Activated naive CD8-positive, alpha-beta T cell treated with anti-CD3 and anti-CD28 coated beads for 36 hours (primary cell): Measurements from ENCODE around the gene IL1RN. TPM values are rescaled to one million over a fixed set of nuclear protein-coding genes. Genes with fewer than 3 reads are reported as not detected.

Experiments used
- DNase-seq: peaks from one replicate; pipeline ENCODE4 v3.0.0; 2021
- H3K27ac Mint-ChIP-seq: one replicate; pipeline ENCODE4 v1.8.0; 2022; ENCODE audit warnings: mild to moderate bottlenecking, moderate library complexity, mixed read lengths
- H3K27me3 Mint-ChIP-seq: one replicate; pipeline ENCODE4 v1.8.0; 2022; ENCODE audit warnings: mild to moderate bottlenecking, mixed read lengths
- H3K36me3 Mint-ChIP-seq: one replicate; pipeline ENCODE4 v1.8.0; 2021; ENCODE audit warnings: mild to moderate bottlenecking, mixed read lengths
- H3K4me1 Mint-ChIP-seq: one replicate; pipeline ENCODE4 v1.8.0; 2021; ENCODE audit warnings: mixed read lengths
- H3K4me3 Mint-ChIP-seq: one replicate; pipeline ENCODE4 v1.8.0; 2022; ENCODE audit warnings: mild to moderate bottlenecking, moderate library complexity, mixed read lengths
- H3K9me3 Mint-ChIP-seq: one replicate; pipeline ENCODE4 v1.8.0; 2022; ENCODE audit warnings: mixed read lengths
- total RNA-seq, 2 experiments: library from RNA; stranded (reverse); gene quantifications; one replicate each; pipeline ENCODE4 v1.2.3, GENCODE V29; 2021

The IL1RN gene, protein sequence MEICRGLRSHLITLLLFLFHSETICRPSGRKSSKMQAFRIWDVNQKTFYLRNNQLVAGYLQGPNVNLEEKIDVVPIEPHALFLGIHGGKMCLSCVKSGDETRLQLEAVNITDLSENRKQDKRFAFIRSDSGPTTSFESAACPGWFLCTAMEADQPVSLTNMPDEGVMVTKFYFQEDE
- under 1 TPM; 0.19 to 0.30 TPM for total RNA-seq

DNA sequence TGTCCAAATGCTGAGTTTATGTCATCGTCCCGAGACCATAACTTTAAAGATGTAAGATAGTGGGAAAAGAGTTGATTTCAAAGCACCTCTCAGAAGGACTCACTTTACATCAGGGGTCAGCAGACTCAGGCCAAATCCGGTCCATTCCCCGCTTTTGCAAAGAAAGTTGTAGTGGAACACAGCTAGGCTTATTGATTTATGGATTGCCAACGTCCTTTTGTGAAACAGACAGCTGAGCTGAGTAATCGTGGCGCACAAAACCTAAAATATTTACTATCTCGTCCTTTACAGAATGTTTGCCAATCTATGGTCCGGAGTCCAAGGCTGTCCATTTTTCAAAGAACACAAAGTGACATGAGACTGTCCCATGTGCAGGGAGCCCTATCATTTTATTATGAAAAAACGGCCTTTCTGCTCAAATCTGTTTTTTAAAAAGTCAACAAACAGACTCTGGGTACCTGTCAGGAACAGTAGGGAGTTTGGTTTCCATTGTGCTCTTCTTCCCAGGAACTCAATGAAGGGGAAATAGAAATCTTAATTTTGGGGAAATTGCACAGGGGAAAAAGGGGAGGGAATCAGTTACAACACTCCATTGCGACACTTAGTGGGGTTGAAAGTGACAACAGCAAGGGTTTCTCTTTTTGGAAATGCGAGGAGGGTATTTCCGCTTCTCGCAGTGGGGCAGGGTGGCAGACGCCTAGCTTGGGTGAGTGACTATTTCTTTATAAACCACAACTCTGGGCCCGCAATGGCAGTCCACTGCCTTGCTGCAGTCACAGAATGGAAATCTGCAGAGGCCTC lies at the start of gene IL1RN:
TSS of gene IL1RN (plus strand) at position 754 of the 801 bp plus-strand sequence. CDS start at position 781, 27 bp downstream.
- H3K27me3 Mint-ChIP-seq, result peaks cover 23% of the 10 kb centered on the region
- H3K4me3 Mint-ChIP-seq, result no peak within 1 kb of the TSS
- H3K27ac Mint-ChIP-seq, result no peak within 1 kb of the TSS
- H3K4me1 Mint-ChIP-seq, result peaks cover 32% of the 10 kb centered on the region
- no peaks in the 10 kb centered on the region for H3K9me3 Mint-ChIP-seq
- no peak for DNase-seq
- no peaks in the 10 kb centered on the region for H3K36me3 Mint-ChIP-seq

DNA sequence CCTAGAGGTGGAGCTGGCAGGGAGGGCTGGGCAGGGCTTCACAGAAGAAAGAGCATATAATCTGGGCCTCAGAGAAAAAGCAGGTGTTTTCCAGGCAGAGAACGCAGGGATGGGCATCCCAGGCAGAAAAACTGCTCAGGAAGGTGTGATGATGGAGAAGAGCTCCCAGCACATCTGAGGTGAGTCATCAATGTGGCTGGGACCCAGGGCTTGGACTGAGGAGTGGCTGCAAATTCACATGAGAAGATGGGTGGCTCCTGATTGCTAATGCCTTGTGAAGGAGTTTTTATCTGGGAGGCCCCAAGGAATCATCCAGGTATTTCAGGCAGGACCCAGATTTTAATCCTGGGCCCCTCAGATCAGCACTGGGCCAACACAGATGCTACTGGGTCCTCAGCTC lies 49.5 kb upstream of the IL1RN start:
- Mint-ChIP-seq H3K9me3 (no peaks in the 10 kb centered on the region), H3K4me1 (peaks cover 8% of the 10 kb centered on the region), H3K36me3 (no peaks in the 10 kb centered on the region), H3K4me3 (no peak overlapping the region), H3K27ac (no peak overlapping the region), H3K27me3 (no peaks in the 10 kb centered on the region)
- no peak for DNase-seq

DNA sequence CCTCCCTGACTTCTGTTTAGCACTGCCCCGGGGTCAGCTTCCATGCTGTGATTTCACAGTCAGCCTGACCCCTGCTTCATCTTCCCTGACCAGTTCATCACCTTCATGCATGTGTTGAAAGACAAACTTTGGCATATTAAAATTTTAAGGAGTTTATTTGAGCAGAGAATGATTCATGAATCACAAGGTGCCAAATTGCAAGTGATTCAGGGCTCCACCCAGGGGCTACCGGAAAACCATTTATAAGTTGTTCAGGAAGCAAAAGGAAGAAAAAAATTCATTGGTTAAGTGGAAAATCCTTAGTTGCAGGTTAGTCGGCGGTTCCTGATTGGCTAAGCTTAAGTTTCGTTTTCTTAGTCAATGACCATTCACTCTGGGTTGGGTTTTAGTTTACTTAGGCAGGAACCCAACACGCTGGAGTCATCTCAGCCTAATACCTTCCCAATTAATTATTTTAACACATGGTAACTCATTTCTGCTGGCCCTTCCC lies 49.0 kb upstream of the IL1RN start:
- no peaks in the 10 kb centered on the region for H3K9me3 Mint-ChIP-seq
- no peaks in the 10 kb centered on the region for H3K27me3 Mint-ChIP-seq
- H3K27ac Mint-ChIP-seq, result no peak overlapping the region
- DNase-seq, result no peak
- H3K4me3 Mint-ChIP-seq, result no peak overlapping the region
- H3K36me3 Mint-ChIP-seq, result no peaks in the 10 kb centered on the region
- H3K4me1 Mint-ChIP-seq, result peaks cover 10% of the 10 kb centered on the region

- peaks cover 13% of the 10 kb centered on the region for H3K4me1 Mint-ChIP-seq
- H3K27me3 Mint-ChIP-seq, result no peaks in the 10 kb centered on the region
- H3K27ac Mint-ChIP-seq, result no peak overlapping the region
- no peaks in the 10 kb centered on the region for H3K36me3 Mint-ChIP-seq
- DNase-seq, result no peak
- no peak overlapping the region for H3K4me3 Mint-ChIP-seq
- H3K9me3 Mint-ChIP-seq, result no peaks in the 10 kb centered on the region
Measured at GRCh38 chr2:113079131-113079530, 48.3 kb upstream of the IL1RN start.

DNA sequence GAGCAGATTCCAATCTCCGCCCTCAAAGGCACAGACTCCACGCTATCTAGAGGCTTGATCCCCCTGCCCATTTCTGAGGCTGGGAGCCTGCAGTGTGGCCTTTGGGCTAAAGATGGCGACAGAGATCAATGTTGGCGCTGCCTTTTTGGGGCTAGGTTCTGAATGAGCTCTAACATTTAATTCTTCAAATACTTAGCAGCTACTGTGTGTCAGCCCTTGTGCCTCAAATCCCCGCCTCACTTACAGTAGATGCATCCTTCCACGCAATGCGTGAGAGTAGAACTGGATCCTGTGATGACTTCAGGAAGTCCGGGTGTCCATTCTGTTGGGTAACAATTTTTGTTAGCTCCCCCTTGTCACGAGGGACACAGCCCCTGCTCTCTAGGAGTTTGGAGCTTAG lies 47.3 kb upstream of the IL1RN start:
- Mint-ChIP-seq H3K4me1 (peaks cover 8% of the 10 kb centered on the region), H3K36me3 (no peaks in the 10 kb centered on the region), H3K27ac (no peak overlapping the region), H3K27me3 (no peaks in the 10 kb centered on the region), H3K4me3 (no peak overlapping the region), H3K9me3 (no peaks in the 10 kb centered on the region)
- DNase-seq, result peak; percentile 45

DNA sequence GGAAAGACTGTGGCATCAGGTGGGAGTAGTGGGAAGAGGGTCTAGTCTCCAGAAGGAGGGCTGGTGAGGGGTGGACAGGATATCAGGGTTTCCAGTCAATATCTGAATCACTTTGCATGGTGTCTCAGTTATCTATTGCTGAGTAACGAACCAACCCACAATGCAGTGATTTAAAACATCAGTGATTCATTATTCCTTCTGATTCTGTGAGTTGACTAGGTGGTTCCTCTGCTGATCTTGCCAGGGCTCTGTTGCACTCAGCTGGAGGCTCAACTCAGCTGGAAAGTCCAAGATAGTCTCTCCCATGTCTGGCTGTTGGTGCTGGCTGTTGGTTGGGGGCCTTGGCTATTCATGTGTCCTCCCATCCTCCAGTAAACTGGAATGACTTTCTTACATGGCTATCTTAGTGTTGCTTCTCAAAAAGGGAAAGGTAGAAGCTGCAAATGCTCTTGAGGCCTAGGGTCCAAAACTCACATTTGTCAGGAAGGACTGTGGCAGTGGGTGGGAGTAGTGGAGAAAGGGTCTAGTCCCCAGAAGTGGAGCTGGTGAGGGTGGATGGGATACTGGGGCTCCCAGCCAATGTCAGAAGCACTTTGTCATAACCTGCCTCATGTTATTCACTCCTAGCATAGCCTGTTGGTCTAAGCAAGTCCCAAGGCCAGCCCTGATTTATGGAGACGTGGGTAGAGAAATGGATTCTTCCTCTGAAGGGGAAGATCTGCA lies 45.7 kb upstream of the IL1RN start:
- Mint-ChIP-seq H3K4me1 (peaks cover 4% of the 10 kb centered on the region), H3K27me3 (no peaks in the 10 kb centered on the region), H3K4me3 (no peak overlapping the region), H3K36me3 (no peaks in the 10 kb centered on the region), H3K9me3 (no peaks in the 10 kb centered on the region), H3K27ac (no peak overlapping the region)
- no peak for DNase-seq

DNA sequence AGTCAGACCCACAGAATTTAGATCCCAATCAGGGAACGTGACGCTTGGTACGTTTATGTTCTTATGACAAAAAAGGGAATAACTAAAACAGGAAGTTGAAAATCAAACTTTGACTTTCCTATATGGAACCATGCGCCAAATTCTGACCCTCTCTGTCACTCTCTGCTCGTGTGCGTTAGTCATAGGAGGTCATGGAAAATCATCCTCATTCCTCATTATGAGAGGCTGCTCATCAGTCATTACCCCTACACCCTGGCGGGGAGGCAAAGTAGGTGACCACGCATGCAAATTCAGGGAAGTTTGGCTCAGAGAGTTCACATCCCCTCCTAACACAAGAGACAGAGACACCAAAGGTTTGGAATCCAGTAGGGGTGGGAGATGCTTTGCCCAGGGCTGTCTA lies 44.1 kb upstream of the IL1RN start:
- Mint-ChIP-seq H3K4me3 (no peak overlapping the region), H3K4me1 (peaks cover 4% of the 10 kb centered on the region), H3K9me3 (no peaks in the 10 kb centered on the region), H3K36me3 (no peaks in the 10 kb centered on the region), H3K27me3 (no peaks in the 10 kb centered on the region), H3K27ac (no peak overlapping the region)
- no peak for DNase-seq

DNA sequence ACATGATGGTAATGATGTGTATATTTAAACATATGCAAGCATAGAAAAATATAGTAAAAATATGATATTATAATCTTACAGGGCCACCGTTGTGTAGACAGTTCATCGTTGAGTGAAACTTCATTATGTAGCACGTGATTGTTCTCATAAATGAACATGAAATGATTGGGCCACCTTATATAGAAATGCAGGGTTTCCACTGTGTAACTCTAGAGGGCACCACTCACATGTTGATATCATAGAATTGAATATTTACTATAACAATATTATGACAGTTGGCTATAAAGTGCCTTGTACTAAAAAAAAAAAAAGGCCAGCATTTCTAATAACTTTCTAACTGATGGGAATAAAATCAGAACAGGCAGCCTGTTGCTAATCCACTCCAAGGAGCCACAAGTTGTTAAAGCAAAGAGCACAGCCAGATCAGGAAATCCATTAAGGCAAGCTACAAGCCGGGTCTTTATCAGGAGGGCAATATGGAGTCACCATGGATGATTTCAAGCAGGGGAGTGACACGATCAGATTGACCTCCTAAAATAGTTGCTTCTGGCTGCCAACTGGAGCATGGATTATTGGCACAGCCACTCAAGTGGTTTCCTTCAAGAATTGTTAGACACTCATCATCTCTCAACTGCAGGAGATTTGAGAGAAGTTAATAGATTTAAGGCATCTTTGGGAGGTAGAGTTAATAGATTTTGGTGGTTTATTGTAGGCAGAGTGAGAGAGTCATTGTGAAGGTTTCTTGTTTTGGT lies 43.0 kb upstream of the IL1RN start:
- Mint-ChIP-seq H3K27ac (no peak overlapping the region), H3K27me3 (no peaks in the 10 kb centered on the region), H3K4me1 (peaks cover 4% of the 10 kb centered on the region), H3K36me3 (no peaks in the 10 kb centered on the region), H3K9me3 (no peaks in the 10 kb centered on the region), H3K4me3 (no peak overlapping the region)
- no peak for DNase-seq

GRCh38 chr2:113085542-113085941 lies 41.9 kb upstream of the IL1RN start:
- no peaks in the 10 kb centered on the region for H3K9me3 Mint-ChIP-seq
- no peak overlapping the region for H3K4me3 Mint-ChIP-seq
- H3K27me3 Mint-ChIP-seq, result no peaks in the 10 kb centered on the region
- no peak overlapping the region for H3K27ac Mint-ChIP-seq
- no peak for DNase-seq
- peaks cover 4% of the 10 kb centered on the region for H3K4me1 Mint-ChIP-seq
- no peaks in the 10 kb centered on the region for H3K36me3 Mint-ChIP-seq

DNA sequence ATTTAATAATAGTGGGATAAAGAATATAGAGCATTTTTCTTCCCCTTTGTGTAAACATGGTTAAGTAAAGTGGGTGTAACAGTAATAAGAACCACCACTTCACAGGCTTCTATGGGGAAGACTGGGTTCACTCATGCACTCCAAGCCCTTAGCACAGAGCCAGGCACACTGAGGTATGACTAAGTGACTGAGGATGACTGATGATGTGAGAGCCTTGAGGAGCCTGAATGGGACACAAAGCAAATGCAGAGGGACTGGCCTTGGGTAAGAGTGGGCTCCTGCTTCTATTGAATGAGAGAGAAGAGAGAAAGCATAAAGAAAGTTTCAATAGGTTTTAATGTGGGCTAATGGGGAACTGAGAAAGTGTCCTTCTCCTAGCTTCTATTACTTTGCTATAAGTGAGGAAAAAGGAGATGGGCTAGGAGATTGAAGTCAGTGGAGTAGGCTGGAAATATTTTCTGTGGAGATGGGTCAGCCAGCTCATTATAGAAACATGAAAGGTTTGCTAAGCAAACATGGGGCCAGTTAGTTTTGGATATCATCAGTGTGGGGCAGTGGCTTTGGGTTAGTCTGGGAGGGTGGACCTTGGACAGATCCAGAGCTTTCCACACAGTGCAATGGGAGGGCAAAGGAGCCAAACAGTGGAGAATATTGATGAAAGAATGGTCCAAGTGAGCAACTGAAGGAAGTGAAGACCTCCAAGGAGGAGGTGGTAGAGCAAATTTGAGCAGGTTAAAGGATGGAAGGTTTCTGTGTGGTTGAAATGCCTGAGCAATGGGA lies 39.0 kb upstream of the IL1RN start:
- no peaks in the 10 kb centered on the region for H3K9me3 Mint-ChIP-seq
- DNase-seq, result no peak

GRCh38 chr2:113089916-113090315 lies 37.5 kb upstream of the IL1RN start:
- Mint-ChIP-seq H3K9me3 (no peaks in the 10 kb centered on the region), H3K27ac (no peak overlapping the region), H3K4me1 (no peaks in the 10 kb centered on the region), H3K4me3 (no peak overlapping the region), H3K27me3 (no peaks in the 10 kb centered on the region), H3K36me3 (no peaks in the 10 kb centered on the region)
- no peak for DNase-seq

More for the DNA sequence above, 39.0 kb upstream of the IL1RN start:
- Mint-ChIP-seq H3K36me3 (no peaks in the 10 kb centered on the region), H3K27ac (no peak overlapping the region), H3K27me3 (no peaks in the 10 kb centered on the region), H3K4me3 (no peak overlapping the region), H3K4me1 (peaks cover 3% of the 10 kb centered on the region)

GRCh38 chr2:113091231-113091896 lies 36.0 kb upstream of the IL1RN start:
- Mint-ChIP-seq H3K4me1 (no peaks in the 10 kb centered on the region), H3K9me3 (peaks cover 7% of the 10 kb centered on the region), H3K4me3 (no peak overlapping the region), H3K27me3 (no peaks in the 10 kb centered on the region), H3K36me3 (no peaks in the 10 kb centered on the region), H3K27ac (no peak overlapping the region)
- no peak for DNase-seq

DNA sequence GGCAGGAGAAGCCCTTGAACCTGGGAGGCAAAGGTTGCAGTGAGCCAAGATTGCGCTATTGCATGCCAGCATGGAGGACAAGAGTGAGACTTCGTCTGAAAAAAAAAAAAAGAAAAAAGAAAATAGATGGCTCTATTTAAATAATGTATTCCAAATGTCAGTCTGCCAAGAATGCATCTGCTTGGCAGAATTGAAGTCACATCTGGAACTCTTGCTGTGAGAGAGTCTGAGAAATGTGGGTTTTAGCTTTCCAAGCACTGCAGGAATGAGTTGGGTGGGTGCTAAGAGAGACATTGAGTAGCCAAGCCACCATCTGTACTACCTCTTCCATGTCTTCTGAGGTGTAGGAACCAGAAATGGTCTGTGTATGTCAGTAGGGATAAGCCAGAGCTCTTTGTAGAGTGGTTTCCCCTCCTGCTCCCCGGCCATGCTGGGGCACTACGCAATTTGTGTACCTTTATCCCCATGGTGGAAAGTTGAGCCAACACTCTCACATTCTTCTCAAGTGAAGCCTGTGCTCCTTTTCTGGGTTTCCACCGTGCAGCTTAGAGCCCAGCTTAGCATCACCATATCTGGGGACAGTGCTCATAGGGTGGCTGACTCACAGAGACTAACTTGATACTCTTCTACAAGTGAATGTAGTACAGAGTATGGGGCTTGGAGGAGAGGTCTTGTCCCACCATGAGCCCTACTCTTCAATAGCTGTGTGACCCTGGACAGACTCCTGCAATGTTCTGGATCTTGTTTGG lies 34.4 kb upstream of the IL1RN start:
- H3K27ac Mint-ChIP-seq, result no peak overlapping the region
- H3K9me3 Mint-ChIP-seq, result peaks cover 17% of the 10 kb centered on the region
- DNase-seq, result no peak
- H3K4me1 Mint-ChIP-seq, result peaks cover 10% of the 10 kb centered on the region
- H3K27me3 Mint-ChIP-seq, result no peaks in the 10 kb centered on the region
- H3K4me3 Mint-ChIP-seq, result no peak overlapping the region
- peaks cover 6% of the 10 kb centered on the region for H3K36me3 Mint-ChIP-seq
